ENCODE measurements around the gene ARSI.

Gene ARSI

DNA sequence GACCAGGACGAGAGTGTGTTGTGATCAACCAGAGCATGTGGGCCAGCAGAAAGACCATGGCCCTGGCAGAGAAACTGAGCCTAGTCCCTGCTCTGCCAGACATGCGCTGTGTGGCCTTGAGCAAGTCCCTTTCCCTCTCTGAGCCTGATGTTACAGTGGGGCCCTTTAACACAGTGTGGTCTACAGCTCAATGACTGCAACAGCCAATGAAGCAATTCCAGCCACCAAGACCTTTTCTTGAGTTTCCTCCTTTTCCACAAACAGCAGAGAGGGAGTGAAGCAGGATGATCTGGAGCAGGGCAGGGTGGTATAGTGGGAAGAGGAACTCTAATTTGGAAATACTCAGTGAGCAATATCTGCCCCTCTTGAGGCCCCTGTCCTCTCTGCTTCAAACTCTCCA, 25.8 kb upstream of the ARSI start:
- no peak overlapping the region for H3K4me3 ChIP-seq (ENCODE audit: low read length)
- DNase-seq (ENCODE audit: low read depth), result no peak
- TF ChIP-seq, protein P1, sequence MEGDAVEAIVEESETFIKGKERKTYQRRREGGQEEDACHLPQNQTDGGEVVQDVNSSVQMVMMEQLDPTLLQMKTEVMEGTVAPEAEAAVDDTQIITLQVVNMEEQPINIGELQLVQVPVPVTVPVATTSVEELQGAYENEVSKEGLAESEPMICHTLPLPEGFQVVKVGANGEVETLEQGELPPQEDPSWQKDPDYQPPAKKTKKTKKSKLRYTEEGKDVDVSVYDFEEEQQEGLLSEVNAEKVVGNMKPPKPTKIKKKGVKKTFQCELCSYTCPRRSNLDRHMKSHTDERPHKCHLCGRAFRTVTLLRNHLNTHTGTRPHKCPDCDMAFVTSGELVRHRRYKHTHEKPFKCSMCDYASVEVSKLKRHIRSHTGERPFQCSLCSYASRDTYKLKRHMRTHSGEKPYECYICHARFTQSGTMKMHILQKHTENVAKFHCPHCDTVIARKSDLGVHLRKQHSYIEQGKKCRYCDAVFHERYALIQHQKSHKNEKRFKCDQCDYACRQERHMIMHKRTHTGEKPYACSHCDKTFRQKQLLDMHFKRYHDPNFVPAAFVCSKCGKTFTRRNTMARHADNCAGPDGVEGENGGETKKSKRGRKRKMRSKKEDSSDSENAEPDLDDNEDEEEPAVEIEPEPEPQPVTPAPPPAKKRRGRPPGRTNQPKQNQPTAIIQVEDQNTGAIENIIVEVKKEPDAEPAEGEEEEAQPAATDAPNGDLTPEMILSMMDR (IDR thresholded peaks at IDR 0.05; ENCODE audit: insufficient read depth, low read depth, low read length, missing control alignments), result no peak

DNA sequence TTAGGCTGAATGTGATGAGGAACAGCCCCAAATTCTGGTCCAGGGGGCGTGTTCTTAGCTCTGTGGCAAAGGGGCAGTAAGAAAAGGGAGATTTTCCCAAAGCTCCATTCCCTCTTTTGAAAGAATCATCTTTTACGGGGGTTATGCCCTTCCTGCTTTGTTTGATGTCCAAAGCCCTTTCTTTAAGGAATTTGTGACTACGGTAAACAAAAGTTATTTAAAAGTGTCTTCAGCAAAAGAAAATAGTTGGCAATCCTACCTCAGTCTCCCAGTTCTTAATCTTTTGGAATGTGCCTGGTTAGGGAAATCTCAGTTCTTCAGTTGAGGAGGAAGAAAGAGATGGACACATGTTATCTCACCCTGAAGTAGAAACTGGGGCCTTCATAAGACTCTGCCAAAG, 24.4 kb upstream of the ARSI start:
- TF ChIP-seq, protein P1 (IDR thresholded peaks at IDR 0.05; ENCODE audit: insufficient read depth, low read depth, low read length, missing control alignments), result no peak
- no peak for DNase-seq (ENCODE audit: low read depth)

DNA sequence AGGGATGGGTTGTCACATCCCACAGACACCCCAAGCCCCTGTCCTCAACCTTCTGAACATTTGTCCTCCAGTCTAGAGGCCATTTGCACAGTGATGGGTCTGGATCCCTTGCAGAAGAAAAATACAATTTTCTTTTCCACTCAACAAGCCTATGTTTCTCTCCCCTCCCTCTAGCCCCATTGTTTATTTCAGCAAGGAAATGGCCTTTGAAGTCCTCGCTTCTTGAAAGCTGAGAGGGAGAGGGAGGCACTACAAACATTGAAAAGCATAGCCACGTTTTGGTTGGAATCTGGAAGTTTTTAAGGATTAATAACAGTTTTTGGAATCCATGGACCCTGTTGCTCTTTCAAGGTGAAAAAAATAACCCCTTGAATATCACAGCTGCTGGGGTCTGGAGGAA, 24.0 kb upstream of the ARSI start:
- TF ChIP-seq, protein P1 (IDR thresholded peaks at IDR 0.05; ENCODE audit: insufficient read depth, low read depth, low read length, missing control alignments), result no peak
- H3K4me3 ChIP-seq (ENCODE audit: low read length), result no peak overlapping the region
- no peak for DNase-seq (ENCODE audit: low read depth)

More for the DNA sequence above, 24.4 kb upstream of the ARSI start:
- H3K4me3 ChIP-seq (ENCODE audit: low read length), result no peak overlapping the region

DNA sequence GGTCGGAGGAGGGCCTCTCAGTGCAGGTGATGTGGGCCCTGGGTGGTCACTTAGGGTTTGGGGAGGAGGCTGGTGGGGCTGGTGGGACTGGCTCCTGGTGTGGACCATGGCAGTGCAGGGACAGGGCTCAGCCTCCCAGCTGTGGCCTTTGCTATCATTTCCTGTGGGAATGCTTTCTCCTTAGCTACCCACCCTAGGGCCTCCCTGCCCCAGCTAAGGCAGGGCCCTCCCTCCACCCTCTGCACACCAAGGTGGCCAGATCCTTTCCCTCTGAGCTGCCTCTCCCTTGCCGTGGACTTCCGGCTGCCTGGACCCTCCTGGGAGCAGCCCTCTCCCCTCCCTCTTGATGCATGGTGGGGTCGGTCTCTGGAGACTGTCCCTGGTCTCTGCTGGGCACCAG, 22.7 kb upstream of the ARSI start:
- H3K4me3 ChIP-seq (ENCODE audit: low read length), result no peak overlapping the region
- TF ChIP-seq, protein P1 (IDR thresholded peaks at IDR 0.05; ENCODE audit: insufficient read depth, low read depth, low read length, missing control alignments), result no peak
- DNase-seq (ENCODE audit: low read depth), result no peak

DNA sequence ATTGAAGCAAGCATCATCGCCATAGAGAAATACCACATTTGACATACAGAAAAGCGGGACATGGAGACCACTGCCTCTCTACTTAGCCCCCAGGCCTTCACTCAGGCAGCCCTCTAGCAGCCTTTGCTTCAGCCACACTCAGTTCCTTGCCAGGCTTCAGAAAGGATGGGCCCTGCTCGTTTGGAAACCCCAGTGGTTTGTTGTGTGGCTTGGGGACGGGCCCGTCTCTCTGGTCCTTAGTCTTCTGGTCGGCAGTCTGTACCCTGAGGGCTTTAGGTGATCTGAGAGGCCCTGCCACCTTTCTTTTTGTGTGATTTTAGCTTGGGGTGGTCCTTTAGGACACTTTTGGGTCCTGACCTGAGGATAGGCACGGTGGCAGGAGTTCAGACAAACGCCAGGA, 21.1 kb upstream of the ARSI start:
- no peak for DNase-seq (ENCODE audit: low read depth)
- no peak overlapping the region for H3K4me3 ChIP-seq (ENCODE audit: low read length)
- TF ChIP-seq, protein P1 (IDR thresholded peaks at IDR 0.05; ENCODE audit: insufficient read depth, low read depth, low read length, missing control alignments), result no peak

DNA sequence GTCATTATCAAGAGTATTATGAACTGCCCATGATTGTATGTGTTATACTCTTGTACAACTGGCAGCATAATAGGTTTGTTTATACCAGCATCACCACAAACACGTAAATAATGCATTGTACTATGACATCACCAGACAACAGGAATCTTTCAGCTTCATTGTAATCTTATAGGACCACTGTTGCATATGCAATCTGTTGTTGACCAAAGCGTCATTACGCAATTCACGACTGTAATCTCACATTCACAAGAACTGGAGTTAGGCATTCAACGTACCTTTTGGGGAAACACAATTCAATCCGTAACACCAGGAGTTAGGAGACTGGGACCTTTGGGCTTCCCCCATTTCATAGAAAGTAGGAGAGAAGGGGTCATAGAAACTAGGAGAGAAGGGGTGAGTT, 20.4 kb upstream of the ARSI start:
- DNase-seq (ENCODE audit: low read depth), result no peak
- TF ChIP-seq, protein P1 (IDR thresholded peaks at IDR 0.05; ENCODE audit: insufficient read depth, low read depth, low read length, missing control alignments), result no peak
- no peak overlapping the region for H3K4me3 ChIP-seq (ENCODE audit: low read length)

DNA sequence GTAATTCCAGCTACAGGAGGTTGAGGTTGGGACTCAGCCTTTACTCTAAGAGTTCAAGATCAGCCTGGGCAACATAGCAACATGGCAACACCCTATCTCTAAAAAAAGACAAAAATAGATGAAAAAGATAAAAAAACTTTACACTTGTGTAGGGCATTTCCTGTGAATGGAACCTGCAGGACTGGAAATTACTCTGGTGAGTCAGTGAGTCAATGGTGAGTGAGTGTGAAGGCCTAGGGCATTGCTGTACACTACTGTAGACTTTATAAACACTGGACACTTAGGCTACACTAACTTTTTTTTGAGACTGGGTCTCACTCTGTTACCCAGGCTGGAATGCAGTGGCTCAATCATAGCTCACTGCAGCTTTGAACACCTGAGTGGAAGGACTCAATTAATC, 19.5 kb upstream of the ARSI start:
- TF ChIP-seq, protein P1 (IDR thresholded peaks at IDR 0.05; ENCODE audit: insufficient read depth, low read depth, low read length, missing control alignments), result no peak
- no peak overlapping the region for H3K4me3 ChIP-seq (ENCODE audit: low read length)
- DNase-seq (ENCODE audit: low read depth), result peak; percentile 93
